Activated CD8-positive, alpha-beta T cell treated with anti-CD3 and anti-CD28 coated beads for 36 hours (primary cell): ENCODE results near the gene BCL7A. TPM values are rescaled to one million over a fixed set of nuclear protein-coding genes. Genes with fewer than 3 reads are reported as not detected.

Experiments used
- ATAC-seq: fragments of 200-7000 bp; cut with Tn5 transposase; one replicate; pipeline ENCODE4 v1.10.0; 2021; ENCODE audit warnings: mild to moderate bottlenecking, moderate library complexity
- CTCF ChIA-PET: fragments of 350-600 bp; sonication (Branson Sonifier 250); formaldehyde crosslinking; loops from one replicate; lab custom pipeline; 2021; ENCODE audit warnings: antibody characterized with exemption; lab: Charles Lee
- POLR2A ChIA-PET: fragments of 350-600 bp; sonication (Branson Sonifier 250); formaldehyde crosslinking; loops from one replicate; lab custom pipeline; 2021; ENCODE audit warnings: antibody characterized with exemption; lab: Charles Lee
- DNase-seq: peaks from one replicate; pipeline ENCODE4 v3.0.0-alpha.2; 2020
- H3K27ac Mint-ChIP-seq: one replicate; pipeline ENCODE4 v1.8.0; 2021; ENCODE audit warnings: mild to moderate bottlenecking, mixed read lengths
- H3K27me3 Mint-ChIP-seq: one replicate; pipeline ENCODE4 v1.8.0; 2021; ENCODE audit warnings: mixed read lengths
- H3K36me3 Mint-ChIP-seq: one replicate; pipeline ENCODE4 v1.8.0; 2021; ENCODE audit warnings: low read depth, mixed read lengths
- H3K4me1 Mint-ChIP-seq: one replicate; pipeline ENCODE4 v1.8.0; 2021; ENCODE audit warnings: low read depth, mixed read lengths
- H3K4me3 Mint-ChIP-seq: one replicate; pipeline ENCODE4 v1.8.0; 2021; ENCODE audit warnings: mild to moderate bottlenecking, moderate library complexity, mixed read lengths
- H3K9me3 Mint-ChIP-seq: one replicate; pipeline ENCODE4 v1.8.0; 2021; ENCODE audit warnings: mixed read lengths
- intact Hi-C: fragments of 100-400 bp; cut with micrococcal nuclease; formaldehyde crosslinking; loops from one replicate; pipeline ENCODE4 v1.10.0; 2022
- total RNA-seq, 2 experiments: library from RNA; stranded (reverse); gene quantifications; one replicate each; pipeline ENCODE4 v1.2.3, GENCODE V29; 2021
- TF ChIP-seq, protein P1 (sequence below): fragments of 200-600 bp; IDR thresholded peaks from one replicate; pipeline ENCODE4 v1.8.0; 2022; ENCODE audit warnings: antibody characterized with exemption, mild to moderate bottlenecking

Gene BCL7A
- total RNA-seq, 2 experiments from 2014 or later = 6.7 to 7.3 TPM

DNA sequence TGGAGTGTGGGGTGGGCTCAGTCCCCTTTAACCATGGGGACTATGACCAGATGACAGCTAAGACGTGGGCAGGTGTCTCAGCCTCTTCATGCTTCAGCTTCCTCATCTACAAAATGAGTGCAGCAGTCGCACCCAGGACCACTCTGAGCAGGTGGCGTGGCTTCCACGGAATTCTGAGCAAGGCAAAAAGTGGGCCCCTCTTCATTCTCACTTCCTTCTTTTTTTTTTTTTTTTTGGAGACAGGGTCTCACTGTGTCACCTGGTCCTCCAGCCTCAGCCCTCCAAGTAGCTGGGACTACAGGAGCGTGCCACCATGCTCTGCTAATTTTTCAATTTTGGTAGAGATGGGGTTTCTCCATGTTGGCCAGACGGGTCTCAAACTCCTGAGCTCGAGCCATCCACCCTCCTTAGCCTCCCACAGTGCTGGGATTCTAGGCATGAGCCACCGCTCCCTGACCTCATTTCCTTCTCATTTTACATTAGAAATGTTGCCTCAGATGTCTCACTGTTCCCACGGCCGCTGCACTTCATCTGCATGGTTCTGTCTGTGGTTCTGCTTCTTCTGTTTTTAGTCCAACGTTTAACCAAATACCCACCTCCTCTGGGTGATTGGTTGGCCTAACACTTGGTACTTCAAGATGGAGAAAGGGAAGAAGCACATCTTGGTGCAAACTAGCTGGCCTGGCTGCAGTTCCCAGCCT lies 41.3 kb upstream of the BCL7A start:
- peaks cover 8% of the 10 kb centered on the region for H3K4me1 Mint-ChIP-seq
- no peaks in the 10 kb centered on the region for H3K27me3 Mint-ChIP-seq
- ChIA-PET CTCF (interaction anchor here (1.0 to 1.4 kb wide), 2 partner anchors 12 to 41 kb away, joined by 3 read pairs; partner anchors contain the start of gene BCL7A), POLR2A (interaction anchor here (1.9 kb wide), 1 partner anchor 12 kb away, joined by 9 read pairs; no protein-coding TSS in a partner anchor)
- TF ChIP-seq, protein P1, sequence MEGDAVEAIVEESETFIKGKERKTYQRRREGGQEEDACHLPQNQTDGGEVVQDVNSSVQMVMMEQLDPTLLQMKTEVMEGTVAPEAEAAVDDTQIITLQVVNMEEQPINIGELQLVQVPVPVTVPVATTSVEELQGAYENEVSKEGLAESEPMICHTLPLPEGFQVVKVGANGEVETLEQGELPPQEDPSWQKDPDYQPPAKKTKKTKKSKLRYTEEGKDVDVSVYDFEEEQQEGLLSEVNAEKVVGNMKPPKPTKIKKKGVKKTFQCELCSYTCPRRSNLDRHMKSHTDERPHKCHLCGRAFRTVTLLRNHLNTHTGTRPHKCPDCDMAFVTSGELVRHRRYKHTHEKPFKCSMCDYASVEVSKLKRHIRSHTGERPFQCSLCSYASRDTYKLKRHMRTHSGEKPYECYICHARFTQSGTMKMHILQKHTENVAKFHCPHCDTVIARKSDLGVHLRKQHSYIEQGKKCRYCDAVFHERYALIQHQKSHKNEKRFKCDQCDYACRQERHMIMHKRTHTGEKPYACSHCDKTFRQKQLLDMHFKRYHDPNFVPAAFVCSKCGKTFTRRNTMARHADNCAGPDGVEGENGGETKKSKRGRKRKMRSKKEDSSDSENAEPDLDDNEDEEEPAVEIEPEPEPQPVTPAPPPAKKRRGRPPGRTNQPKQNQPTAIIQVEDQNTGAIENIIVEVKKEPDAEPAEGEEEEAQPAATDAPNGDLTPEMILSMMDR = no peak
- DNase-seq (no peak), ATAC-seq (no peak)
- intact Hi-C loops = no loop called here
- no peaks in the 10 kb centered on the region for H3K9me3 Mint-ChIP-seq
- H3K4me3 Mint-ChIP-seq = no peak overlapping the region
- no peaks in the 10 kb centered on the region for H3K36me3 Mint-ChIP-seq
- H3K27ac Mint-ChIP-seq = no peak overlapping the region

DNA sequence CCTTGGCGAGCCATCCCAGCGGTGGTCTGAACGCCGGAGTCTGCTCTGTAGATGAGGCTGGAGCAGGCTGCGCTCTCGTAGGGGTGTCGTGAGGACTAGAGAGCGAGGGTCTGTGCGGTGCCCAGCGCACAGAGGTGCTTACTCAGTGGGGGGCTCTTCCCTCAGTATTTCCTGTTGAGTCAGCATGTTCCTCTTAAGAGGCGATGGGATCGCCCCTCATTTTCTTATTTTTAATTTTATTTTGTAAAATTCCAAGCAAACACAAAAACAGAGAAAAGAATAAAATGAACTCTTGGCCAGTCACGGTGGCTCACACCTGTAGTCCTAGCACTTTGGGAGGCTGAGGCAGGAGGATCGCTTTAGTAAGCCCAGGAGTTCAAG lies 40.8 kb upstream of the BCL7A start:
- TF ChIP-seq, protein P1 = no peak
- no peak for ATAC-seq
- POLR2A ChIA-PET = no interaction called here

DNA sequence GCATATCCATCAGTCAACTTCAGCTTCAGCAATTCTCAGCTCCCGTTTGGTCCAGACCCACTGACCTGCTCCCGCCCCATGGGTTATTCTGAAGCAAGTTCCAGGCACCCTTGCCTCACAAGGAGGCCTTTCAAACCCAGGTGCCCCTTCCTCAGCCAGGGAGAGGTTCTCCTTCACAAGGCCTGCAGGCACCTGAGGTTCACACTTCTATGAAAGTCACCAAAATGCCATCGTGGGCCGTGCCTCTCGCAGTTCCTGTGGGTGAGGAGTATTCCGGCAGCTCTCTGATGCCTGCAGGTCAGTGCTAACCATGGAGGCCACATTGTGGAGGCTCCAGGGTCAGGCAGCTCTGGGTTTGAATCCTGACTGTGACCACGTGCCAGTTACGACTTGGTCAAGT lies 40.2 kb upstream of the BCL7A start:
- intact Hi-C loops = no loop called here
- no peaks in the 10 kb centered on the region for H3K27me3 Mint-ChIP-seq
- H3K27ac Mint-ChIP-seq = no peak overlapping the region
- no peaks in the 10 kb centered on the region for H3K9me3 Mint-ChIP-seq
- H3K36me3 Mint-ChIP-seq = no peaks in the 10 kb centered on the region
- H3K4me3 Mint-ChIP-seq = no peak overlapping the region
- ATAC-seq (no peak), DNase-seq (no peak)
- peaks cover 8% of the 10 kb centered on the region for H3K4me1 Mint-ChIP-seq
- POLR2A ChIA-PET = interaction anchor here (0.5 to 0.7 kb wide), 2 partner anchors 19 to 582 kb away, joined by 3 read pairs; no protein-coding TSS in a partner anchor
- CTCF ChIA-PET = interaction anchor here (1.4 kb wide), 1 partner anchor 11 kb away, joined by 3 read pairs; no protein-coding TSS in a partner anchor
- TF ChIP-seq, protein P1 = no peak

More for the DNA sequence above, 40.8 kb upstream of the BCL7A start:
- Mint-ChIP-seq H3K4me3 (no peak overlapping the region), H3K27me3 (no peaks in the 10 kb centered on the region), H3K4me1 (peaks cover 8% of the 10 kb centered on the region), H3K27ac (no peak overlapping the region), H3K36me3 (no peaks in the 10 kb centered on the region), H3K9me3 (no peaks in the 10 kb centered on the region)
- CTCF ChIA-PET = interaction anchor here (1.4 kb wide), 1 partner anchor 12 kb away, joined by 3 read pairs; no protein-coding TSS in a partner anchor
- intact Hi-C loops = no loop called here
- no peak for DNase-seq

DNA sequence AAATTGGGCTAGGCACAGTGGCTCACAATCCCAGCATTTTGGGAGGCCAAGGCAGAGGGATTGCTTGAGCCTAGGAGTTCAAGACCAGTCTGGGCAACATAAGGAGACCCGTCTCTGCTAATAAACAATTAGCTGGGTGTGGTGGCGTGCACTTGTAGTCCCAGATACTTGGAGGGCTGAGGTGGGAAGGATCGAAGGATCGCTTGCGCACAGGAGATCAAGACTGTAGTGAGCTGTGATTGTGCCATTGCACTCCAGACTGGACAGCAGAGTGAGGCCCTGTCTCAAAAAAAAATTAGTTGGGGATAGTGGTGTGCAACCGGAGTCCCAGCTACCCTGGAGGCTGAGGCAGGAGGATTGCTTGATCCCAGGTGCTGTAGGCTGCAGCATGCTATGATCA lies 38.7 kb upstream of the BCL7A start:
- Mint-ChIP-seq H3K4me1 (peaks cover 8% of the 10 kb centered on the region), H3K27ac (no peak overlapping the region), H3K27me3 (no peaks in the 10 kb centered on the region), H3K9me3 (no peaks in the 10 kb centered on the region), H3K4me3 (no peak overlapping the region), H3K36me3 (no peaks in the 10 kb centered on the region)
- DNase-seq = no peak
- no peak for ATAC-seq
- intact Hi-C loops = no loop called here
- POLR2A ChIA-PET = no interaction called here
- CTCF ChIA-PET = interaction anchor here (0.7 to 0.8 kb wide), 2 partner anchors 19 to 373 kb away, joined by 3 to 4 read pairs; no protein-coding TSS in a partner anchor
- TF ChIP-seq, protein P1 = no peak
